Loucy (cell line): ENCODE measurements around the gene PLA2G15.

Experiments used
- H2AFZ ChIP-seq: fragments of 200-600 bp; sonication (generic); 2 replicates; pipeline ENCODE4 v1.6.0; 2016; ENCODE audit warnings: antibody characterized with exemption, mild to moderate bottlenecking, low read length, moderate library complexity
- H3F3A ChIP-seq: fragments of 200-600 bp; 2 replicates; pipeline ENCODE4 v1.6.0; 2016; ENCODE audit warnings: antibody characterized with exemption, low read depth, mild to moderate bottlenecking
- H3K27me3 ChIP-seq: fragments of 200-600 bp; sonication (generic); 2 replicates; pipeline ENCODE4 v1.6.1; 2014; ENCODE audit warnings: low read length, mild to moderate bottlenecking; ENCODE audit not compliant: insufficient read depth, poor library complexity, severe bottlenecking
- H3K36me3 ChIP-seq: fragments of 200-600 bp; sonication (generic); 2 replicates; pipeline ENCODE4 v1.6.1; 2016; ENCODE audit warnings: low read length; ENCODE audit not compliant: insufficient read depth
- H3K4me1 ChIP-seq: fragments of 200-600 bp; sonication (generic); 2 replicates; pipeline ENCODE4 v1.5.1; 2014; ENCODE audit warnings: low read length, mild to moderate bottlenecking; ENCODE audit not compliant: insufficient read depth, poor library complexity, severe bottlenecking
- H3K4me2 ChIP-seq: fragments of 200-600 bp; sonication (generic); 2 replicates; pipeline ENCODE4 v1.6.0; 2014; ENCODE audit warnings: antibody characterized with exemption, low read length, low read depth, mild to moderate bottlenecking; ENCODE audit not compliant: poor library complexity, severe bottlenecking
- H3K4me3 ChIP-seq: fragments of 200-600 bp; sonication (generic); 2 replicates; pipeline ENCODE4 v1.5.1; 2014; ENCODE audit warnings: low read length, mild to moderate bottlenecking, mixed read lengths; ENCODE audit not compliant: poor library complexity, severe bottlenecking
- H3K79me2 ChIP-seq: fragments of 200-600 bp; sonication (generic); 2 replicates; pipeline ENCODE4 v1.6.1; 2014; ENCODE audit warnings: low read length; ENCODE audit not compliant: insufficient read depth
- H3K9ac ChIP-seq: fragments of 200-600 bp; sonication (generic); 2 replicates; pipeline ENCODE4 v1.6.0; 2014; ENCODE audit warnings: mild to moderate bottlenecking, low read depth, low read length, moderate library complexity; ENCODE audit not compliant: poor library complexity, severe bottlenecking
- H3K9me2 ChIP-seq: fragments of 200-600 bp; sonication (generic); replicated peaks from 2 replicates; pipeline ENCODE4 v1.6.1; 2016; ENCODE audit warnings: low read depth, low read length, mixed read lengths
- H3K9me3 ChIP-seq: fragments of 200-600 bp; sonication (generic); 2 replicates; pipeline ENCODE4 v1.6.1; 2014; ENCODE audit warnings: mild to moderate bottlenecking, antibody characterized with exemption, low read length, low read depth; ENCODE audit not compliant: insufficient read depth
- H4K20me1 ChIP-seq: fragments of 200-600 bp; sonication (generic); 2 replicates; pipeline ENCODE4 v1.6.0; 2014; ENCODE audit warnings: antibody characterized with exemption, low read length, mild to moderate bottlenecking; ENCODE audit not compliant: insufficient read depth, poor library complexity, severe bottlenecking
- EZH2phosphoT487 ChIP-seq: fragments of 200-600 bp; IDR thresholded peaks from 2 replicates; pipeline ENCODE4 v1.6.1; 2018; ENCODE audit warnings: antibody characterized with exemption, mild to moderate bottlenecking, moderate library complexity, borderline replicate concordance
- TF ChIP-seq, protein P1 (sequence below): fragments of 200-600 bp; sonication (generic); conservative IDR thresholded peaks from 2 replicates; pipeline ENCODE4 v1.5.1; 2014; ENCODE audit warnings: mild to moderate bottlenecking, antibody characterized with exemption, low read length

Gene PLA2G15

GRCh38 chr16:68231384-68232136 is 13.6 kb upstream of the PLA2G15 start:
- H3F3A ChIP-seq, result no peaks in the 10 kb centered on the region
- H3K4me2 ChIP-seq, result no peak overlapping the region
- peaks cover 54% of the 10 kb centered on the region; the same call in 1 of the 2 replicates for H3K36me3 ChIP-seq
- no peaks in the 10 kb centered on the region for H3K79me2 ChIP-seq
- H3K9me3 ChIP-seq, result no peaks in the 10 kb centered on the region
- TF ChIP-seq, protein P1, sequence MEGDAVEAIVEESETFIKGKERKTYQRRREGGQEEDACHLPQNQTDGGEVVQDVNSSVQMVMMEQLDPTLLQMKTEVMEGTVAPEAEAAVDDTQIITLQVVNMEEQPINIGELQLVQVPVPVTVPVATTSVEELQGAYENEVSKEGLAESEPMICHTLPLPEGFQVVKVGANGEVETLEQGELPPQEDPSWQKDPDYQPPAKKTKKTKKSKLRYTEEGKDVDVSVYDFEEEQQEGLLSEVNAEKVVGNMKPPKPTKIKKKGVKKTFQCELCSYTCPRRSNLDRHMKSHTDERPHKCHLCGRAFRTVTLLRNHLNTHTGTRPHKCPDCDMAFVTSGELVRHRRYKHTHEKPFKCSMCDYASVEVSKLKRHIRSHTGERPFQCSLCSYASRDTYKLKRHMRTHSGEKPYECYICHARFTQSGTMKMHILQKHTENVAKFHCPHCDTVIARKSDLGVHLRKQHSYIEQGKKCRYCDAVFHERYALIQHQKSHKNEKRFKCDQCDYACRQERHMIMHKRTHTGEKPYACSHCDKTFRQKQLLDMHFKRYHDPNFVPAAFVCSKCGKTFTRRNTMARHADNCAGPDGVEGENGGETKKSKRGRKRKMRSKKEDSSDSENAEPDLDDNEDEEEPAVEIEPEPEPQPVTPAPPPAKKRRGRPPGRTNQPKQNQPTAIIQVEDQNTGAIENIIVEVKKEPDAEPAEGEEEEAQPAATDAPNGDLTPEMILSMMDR, result no peak
- TF ChIP-seq EZH2phosphoT487, result no peak
- peaks cover 19% of the 10 kb centered on the region for H4K20me1 ChIP-seq
- H3K9me2 ChIP-seq, result no peaks in the 10 kb centered on the region
- H3K4me3 ChIP-seq, result no peak overlapping the region
- H3K4me1 ChIP-seq, result peaks cover 5% of the 10 kb centered on the region
- no peak overlapping the region for H3K9ac ChIP-seq
- no peaks in the 10 kb centered on the region for H3K27me3 ChIP-seq
- no peak overlapping the region for H2AFZ ChIP-seq

DNA sequence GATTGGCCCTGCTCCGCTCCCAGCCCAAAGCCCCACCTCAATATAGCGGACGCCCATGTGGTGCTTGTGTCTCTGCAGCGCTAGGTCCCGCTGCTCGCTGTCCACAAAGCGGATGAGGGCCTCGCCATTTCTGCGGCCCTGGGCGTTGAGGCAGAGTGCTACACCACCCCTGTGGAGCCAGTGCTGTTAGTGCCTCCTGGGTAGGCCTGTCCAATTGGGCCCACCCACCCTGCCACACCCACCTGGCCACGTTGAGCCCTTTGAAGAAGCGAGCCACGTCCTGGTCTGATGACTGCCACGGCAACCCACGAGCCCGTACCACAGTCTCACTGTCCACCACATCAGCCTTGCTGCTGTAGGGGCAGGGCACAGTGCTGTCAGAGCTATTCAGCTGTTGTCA is 12.8 kb upstream of the PLA2G15 start:
- Histone ChIP-seq H3K4me3 (no peak overlapping the region), H3F3A (no peaks in the 10 kb centered on the region), H3K79me2 (no peaks in the 10 kb centered on the region), H4K20me1 (peaks cover 17% of the 10 kb centered on the region), H3K36me3 (peaks cover 47% of the 10 kb centered on the region; the same call in 1 of the 2 replicates), H3K4me2 (no peak overlapping the region), H3K9me2 (no peaks in the 10 kb centered on the region), H3K4me1 (peaks cover under 1% of the 10 kb centered on the region), H3K9me3 (no peaks in the 10 kb centered on the region), H3K9ac (no peak overlapping the region), H3K27me3 (no peaks in the 10 kb centered on the region), H2AFZ (no peak overlapping the region)
- TF ChIP-seq, protein P1, result no peak
- no peak for TF ChIP-seq EZH2phosphoT487

- no peaks in the 10 kb centered on the region for H3K79me2 ChIP-seq
- H3K9ac ChIP-seq, result no peak overlapping the region
Observed at GRCh38 chr16:68233085-68233834, 11.9 kb upstream of the PLA2G15 start.

More at GRCh38 chr16:68233085-68233834, 11.9 kb upstream of the PLA2G15 start:
- Histone ChIP-seq H3F3A (no peaks in the 10 kb centered on the region), H3K4me3 (no peak overlapping the region), H3K9me2 (no peaks in the 10 kb centered on the region), H3K4me1 (no peaks in the 10 kb centered on the region), H2AFZ (no peak overlapping the region), H3K36me3 (peaks cover 38% of the 10 kb centered on the region; the same call in 1 of the 2 replicates), H3K4me2 (no peak overlapping the region), H4K20me1 (peaks cover 13% of the 10 kb centered on the region), H3K9me3 (no peaks in the 10 kb centered on the region), H3K27me3 (no peaks in the 10 kb centered on the region)
- TF ChIP-seq, protein P1, result no peak
- TF ChIP-seq EZH2phosphoT487, result no peak
